Fibroblast of lung (primary cell): ENCODE results near the gene MSLN. TPM values are rescaled to one million over a fixed set of nuclear protein-coding genes. Genes with fewer than 3 reads are reported as not detected.

Experiments
- DNase-seq, 2 donors: peaks; one replicate each; pipeline versions ENCODE4 v3.0.0 to v3.0.0-alpha.2; 2010; ENCODE audit warnings: low read depth in 2 of 2
- H2AFZ ChIP-seq: 2 replicates; pipeline ENCODE4 v1.5.1; 2012; ENCODE audit warnings: low read length, control low read depth, inconsistent platforms
- H3K27ac ChIP-seq: 2 replicates; pipeline ENCODE4 v1.5.1; 2011; ENCODE audit warnings: low read length, control low read depth; ENCODE audit not compliant: insufficient read depth
- H3K27me3 ChIP-seq: 2 replicates; pipeline ENCODE4 v1.5.1; 2011; ENCODE audit warnings: mild to moderate bottlenecking, low read length; ENCODE audit not compliant: control insufficient read depth, insufficient read depth
- H3K36me3 ChIP-seq: 2 replicates; pipeline ENCODE4 v1.5.1; 2011; ENCODE audit warnings: low read length; ENCODE audit not compliant: control insufficient read depth, insufficient read depth
- H3K4me1 ChIP-seq: 2 replicates; pipeline ENCODE4 v1.5.1; 2011; ENCODE audit warnings: low read length; ENCODE audit not compliant: control insufficient read depth, insufficient read depth; ENCODE audit errors: extremely low read depth
- H3K4me2 ChIP-seq: 2 replicates; pipeline ENCODE4 v1.5.1; 2011; ENCODE audit warnings: low read length, control low read depth; ENCODE audit not compliant: insufficient read depth; ENCODE audit errors: extremely low read depth
- H3K4me3 ChIP-seq, 4 experiments: fragments of 200-600 bp in 1 of 4; sonication (generic) in 1 of 4; replicated peaks in 1 of 4; 2 replicates each; pipeline ENCODE4 v1.5.1; 2011 to 2016; ENCODE audit warnings: low read length in 4 of 4, low read depth in 3 of 4, mild to moderate bottlenecking in 3 of 4, control low read depth in 2 of 4, inconsistent platforms in 1 of 4, mixed read lengths in 1 of 4; ENCODE audit not compliant: insufficient read depth in 1 of 4; ENCODE audit errors: control extremely low read depth in 1 of 4
- H3K79me2 ChIP-seq: 2 replicates; pipeline ENCODE4 v1.5.1; 2012; ENCODE audit warnings: mild to moderate bottlenecking, low read length, inconsistent platforms; ENCODE audit not compliant: control insufficient read depth, insufficient read depth
- H3K9ac ChIP-seq: 2 replicates; pipeline ENCODE4 v1.5.1; 2011; ENCODE audit warnings: mild to moderate bottlenecking, low read length, control low read depth; ENCODE audit not compliant: insufficient read depth
- H3K9me3 ChIP-seq: 2 replicates; pipeline ENCODE4 v1.5.1; 2012; ENCODE audit warnings: low read depth, low read length; ENCODE audit not compliant: control insufficient read depth, insufficient read depth
- H4K20me1 ChIP-seq: 2 replicates; pipeline ENCODE4 v1.5.1; 2011; ENCODE audit warnings: low read length; ENCODE audit not compliant: control insufficient read depth, insufficient read depth; ENCODE audit errors: extremely low read depth
- CTCF ChIP-seq, 2 donors: IDR thresholded peaks in 1 of 2; conservative IDR thresholded peaks in 1 of 2; 1 replicate in 1 of 2; 2 replicates in 1 of 2; pipeline ENCODE4 v1.5.1; 2011 to 2012; ENCODE audit warnings: low read length in 2 of 2, control low read depth in 1 of 2, inconsistent platforms in 1 of 2, low read depth in 1 of 2, mild to moderate bottlenecking in 1 of 2
- EZH2 ChIP-seq: IDR thresholded peaks from 2 replicates; pipeline ENCODE4 v1.5.1; 2012; ENCODE audit warnings: low read length, control low read depth, mild to moderate bottlenecking; ENCODE audit errors: missing control alignments
- polyA plus RNA-seq, 2 donors: library from polyadenylated mRNA; depleted of rRNA in 1 of 2; stranded (reverse) in 1 of 2; unstranded in 1 of 2; fragments of >200 nt; gene quantifications; 2 replicates each; pipeline ENCODE4 v1.2.1, GENCODE V29; 2011 to 2012; ENCODE audit warnings: missing spikeins in 1 of 2
- total RNA-seq: library from RNA; depleted of rRNA; stranded (reverse); fragments of >200 nt; gene quantifications from 2 replicates; pipeline ENCODE4 v1.2.1, GENCODE V29; 2014

Gene MSLN
- total and polyA plus RNA-seq, 2 donors (not counting 1 experiment from before 2014, with no cell fraction given), result not detected

GRCh38 chr16:779561-779960, 19.0 kb downstream of the MSLN start:
- Histone ChIP-seq H3K9me3 (no peaks in the 10 kb centered on the region), H3K27me3 (no peaks in the 10 kb centered on the region), H3K36me3 (no peaks in the 10 kb centered on the region), H3K9ac (no peak overlapping the region), H3K27ac (no peak overlapping the region), H3K4me1 (no peaks in the 10 kb centered on the region), H2AFZ (no peak overlapping the region), H3K4me2 (no peak overlapping the region), H3K79me2 (no peaks in the 10 kb centered on the region), H4K20me1 (no peaks in the 10 kb centered on the region), H3K4me3 (no peak overlapping the region)
- no peak for DNase-seq
- TF ChIP-seq CTCF (conservative IDR thresholded peaks at IDR 0.05 in 1 of 2, IDR thresholded peaks at IDR 0.05 in 1 of 2; ENCODE audit: low read depth in 1 of 2, low read length in 2 of 2) (no peak), EZH2 (no peak)

- Histone ChIP-seq H3K36me3 (peaks cover 2% of the 10 kb centered on the region), H3K4me2 (no peak overlapping the region), H3K9ac (no peak overlapping the region), H3K27ac (no peak overlapping the region), H3K4me1 (no peaks in the 10 kb centered on the region), H3K9me3 (no peaks in the 10 kb centered on the region), H2AFZ (no peak overlapping the region), H4K20me1 (no peaks in the 10 kb centered on the region), H3K4me3 (no peak overlapping the region), H3K79me2 (no peaks in the 10 kb centered on the region), H3K27me3 (no peaks in the 10 kb centered on the region)
- TF ChIP-seq EZH2 (no peak), CTCF (conservative IDR thresholded peaks at IDR 0.05 in 1 of 2, IDR thresholded peaks at IDR 0.05 in 1 of 2; ENCODE audit: low read depth in 1 of 2, low read length in 2 of 2) (no peak)
- DNase-seq, result no peak
Observed at GRCh38 chr16:780296-780695, 19.8 kb downstream of the MSLN start.

GRCh38 chr16:781346-782010, 20.9 kb downstream of the MSLN start:
- no peaks in the 10 kb centered on the region for H4K20me1 ChIP-seq
- no peak overlapping the region for H3K27ac ChIP-seq
- no peaks in the 10 kb centered on the region for H3K4me1 ChIP-seq
- no peak for TF ChIP-seq CTCF (conservative IDR thresholded peaks at IDR 0.05 in 1 of 2, IDR thresholded peaks at IDR 0.05 in 1 of 2; ENCODE audit: low read depth in 1 of 2, low read length in 2 of 2)
- TF ChIP-seq EZH2, result no peak
- no peak for DNase-seq
- H3K4me3 ChIP-seq, result no peak overlapping the region
- no peaks in the 10 kb centered on the region for H3K9me3 ChIP-seq
- peaks cover 7% of the 10 kb centered on the region for H3K36me3 ChIP-seq
- no peaks in the 10 kb centered on the region for H3K27me3 ChIP-seq
- no peak overlapping the region for H3K4me2 ChIP-seq
- H3K9ac ChIP-seq, result no peak overlapping the region
- no peak overlapping the region for H2AFZ ChIP-seq
- no peaks in the 10 kb centered on the region for H3K79me2 ChIP-seq
